CD14-positive monocyte (primary cell): ENCODE measurements around the gene ZBTB38. TPM values are rescaled to one million over a fixed set of nuclear protein-coding genes. Genes with fewer than 3 reads are reported as not detected.

Experiments
- DNase-seq, 3 donors: peaks; one replicate each; pipeline ENCODE4 v3.0.0-alpha.2; 2011 to 2022
- H2AFZ ChIP-seq: 2 replicates; pipeline ENCODE4 v1.6.0; 2012; ENCODE audit warnings: mild to moderate bottlenecking, low read depth, low read length, inconsistent platforms; ENCODE audit not compliant: insufficient read depth, poor library complexity, severe bottlenecking
- H3K27ac ChIP-seq, 2 donors: 1 replicate in 1 of 2; 2 replicates in 1 of 2; pipeline ENCODE4 v1.5.1; 2012 to 2013; ENCODE audit warnings: low read length in 2 of 2, control low read depth in 1 of 2, inconsistent platforms in 1 of 2, low read depth in 1 of 2, mild to moderate bottlenecking in 1 of 2
- H3K27me3 ChIP-seq, 2 donors: one replicate each; pipeline versions ENCODE4 v1.6.0 to v1.6.1; 2011 to 2013; ENCODE audit warnings: low read length in 2 of 2; ENCODE audit not compliant: control insufficient read depth in 2 of 2, insufficient read depth in 2 of 2
- H3K36me3 ChIP-seq, 2 donors: replicated peaks in 1 of 2; 1 replicate in 1 of 2; 2 replicates in 1 of 2; pipeline versions ENCODE4 v1.5.1 to v1.6.1; 2012 to 2013; ENCODE audit warnings: low read length in 2 of 2, control low read depth in 1 of 2, inconsistent platforms in 1 of 2, mild to moderate bottlenecking in 1 of 2; ENCODE audit not compliant: insufficient read depth in 2 of 2, control insufficient read depth in 1 of 2
- H3K4me1 ChIP-seq, 2 donors: 1 replicate in 1 of 2; 2 replicates in 1 of 2; pipeline versions ENCODE4 v1.5.1 to v1.6.1; 2012 to 2013; ENCODE audit warnings: low read length in 2 of 2, control low read depth in 1 of 2, inconsistent platforms in 1 of 2, mild to moderate bottlenecking in 1 of 2, moderate library complexity in 1 of 2; ENCODE audit not compliant: insufficient read depth in 2 of 2, control insufficient read depth in 1 of 2
- H3K4me2 ChIP-seq: replicated peaks from 2 replicates; pipeline ENCODE3; 2012; ENCODE audit warnings: low read length, moderate library complexity, mild to moderate bottlenecking; ENCODE audit not compliant: poor library complexity, severe bottlenecking; ENCODE audit errors: extremely low read depth
- H3K4me3 ChIP-seq, 3 experiments: fragments of 200-600 bp in 1 of 3; sonication (generic) in 1 of 3; replicated peaks in 1 of 3; 1 replicate in 2 of 3; 2 replicates in 1 of 3; pipeline ENCODE4 v1.5.1; 2011 to 2013; ENCODE audit warnings: low read length in 3 of 3, mild to moderate bottlenecking in 3 of 3, control low read depth in 2 of 3, low read depth in 2 of 3, inconsistent platforms in 1 of 3, moderate library complexity in 1 of 3
- H3K79me2 ChIP-seq: 2 replicates; pipeline ENCODE4 v1.6.0; 2012; ENCODE audit warnings: mild to moderate bottlenecking, control low read depth, inconsistent platforms, low read length, moderate library complexity; ENCODE audit not compliant: insufficient read depth
- H3K9ac ChIP-seq: 2 replicates; pipeline ENCODE4 v1.6.0; 2017; ENCODE audit warnings: low read length, mild to moderate bottlenecking; ENCODE audit not compliant: insufficient read depth, poor library complexity, severe bottlenecking
- H3K9me3 ChIP-seq, 2 donors: replicated peaks in 1 of 2; 1 replicate in 1 of 2; 2 replicates in 1 of 2; pipeline versions ENCODE4 v1.5.1 to v1.6.1; 2012 to 2013; ENCODE audit warnings: low read length in 2 of 2, control low read depth in 1 of 2; ENCODE audit not compliant: control insufficient read depth in 1 of 2, insufficient read depth in 1 of 2
- H4K20me1 ChIP-seq: 2 replicates; pipeline ENCODE4 v1.6.0; 2012; ENCODE audit warnings: mild to moderate bottlenecking, low read length, control low read depth, moderate library complexity; ENCODE audit not compliant: insufficient read depth
- H3K27ac Mint-ChIP-seq, 7 donors: one replicate each; pipeline ENCODE4 v1.8.0; 2020; ENCODE audit warnings: mild to moderate bottlenecking in 7 of 7, mixed read lengths in 7 of 7, moderate library complexity in 6 of 7, inconsistent platforms in 2 of 7
- H3K27me3 Mint-ChIP-seq, 3 donors: one replicate each; pipeline ENCODE4 v1.8.0; 2021 to 2022; ENCODE audit warnings: low read depth in 3 of 3, mild to moderate bottlenecking in 3 of 3, mixed read lengths in 3 of 3, moderate library complexity in 3 of 3, inconsistent platforms in 1 of 3
- H3K36me3 Mint-ChIP-seq, 2 donors: one replicate each; pipeline ENCODE4 v1.8.0; 2020; ENCODE audit warnings: mixed read lengths in 2 of 2, inconsistent platforms in 1 of 2, mild to moderate bottlenecking in 1 of 2
- H3K4me1 Mint-ChIP-seq: one replicate; pipeline ENCODE4 v1.8.0; 2020; ENCODE audit warnings: mild to moderate bottlenecking, mixed read lengths
- H3K4me3 Mint-ChIP-seq, 2 donors: one replicate each; pipeline ENCODE4 v1.8.0; 2020; ENCODE audit warnings: mild to moderate bottlenecking in 2 of 2, mixed read lengths in 2 of 2, moderate library complexity in 1 of 2
- H3K9me3 Mint-ChIP-seq, 7 donors: one replicate each; pipeline ENCODE4 v1.8.0; 2020 to 2022; ENCODE audit warnings: mixed read lengths in 7 of 7, mild to moderate bottlenecking in 6 of 7, moderate library complexity in 6 of 7, inconsistent platforms in 2 of 7
- CTCF ChIP-seq: fragments of 200-600 bp; IDR thresholded peaks from one replicate; pipeline ENCODE4 v1.8.0; 2022; ENCODE audit warnings: antibody characterized with exemption, mild to moderate bottlenecking
- WGBS: methylation state at CpG from one replicate; pipeline ENCODE4 v1.1.5; 2013; ENCODE audit warnings: missing lambda C conversion rate; ENCODE audit not compliant: insufficient coverage; 5-methylcytosine and 5-hydroxymethylcytosine counted together
- intact Hi-C, 2 donors: fragments of 100-400 bp; cut with micrococcal nuclease; formaldehyde crosslinking; loops; one replicate each; pipeline versions ENCODE4 v1.15.0 to v1.15.1; 2023
- polyA plus RNA-seq, 3 donors: library from polyadenylated mRNA; depleted of rRNA in 1 of 3; unstranded in 2 of 3; stranded (reverse) in 1 of 3; fragments of 300-500 nt in 2 of 3; fragments of >200 nt in 1 of 3; fragmentation: Illumina TruSeq in 2 of 3; gene quantifications; 1 replicate in 2 of 3; 2 replicates in 1 of 3; pipeline ENCODE4 v1.2.3, GENCODE V29; 2012 to 2021

ZBTB38 gene
- polyA plus RNA-seq, 3 donors = 3.9 to 28.5 (median 19.0) TPM

GRCh38 chr3:141346007-141346406 is 22.3 kb upstream of the ZBTB38 start:
- no peak for TF ChIP-seq CTCF
- Histone ChIP-seq H3K27ac (no peak overlapping the region), H3K9me3 (no peaks in the 10 kb centered on the region), H3K27me3 (no peaks in the 10 kb centered on the region), H3K4me3 (no peak overlapping the region), H3K9ac (no peak overlapping the region), H3K4me2 (peak overlapping the region; percentile 58), H3K36me3 (no peaks in the 10 kb centered on the region), H3K4me1 (peaks cover 6 to 8% of the 10 kb centered on the region in 2 donors), H2AFZ (no peak overlapping the region), H4K20me1 (no peaks in the 10 kb centered on the region), H3K79me2 (no peaks in the 10 kb centered on the region)
- DNase-seq = no peak
- Mint-ChIP-seq H3K9me3 (peaks cover 0 to 9% (median 4%) of the 10 kb centered on the region in 7 donors), H3K4me3 (no peak overlapping the region), H3K27me3 (peaks cover 0 to 5% (median 2%) of the 10 kb centered on the region in 3 donors), H3K36me3 (no peaks in the 10 kb centered on the region), H3K4me1 (peaks cover 9% of the 10 kb centered on the region), H3K27ac (no peak overlapping the region)
- WGBS = 57% methylated on average over 1 of the region's 4 CpGs
- intact Hi-C loops = no loop called here

- Mint-ChIP-seq H3K27me3 (peaks cover 0 to 3% (median 2%) of the 10 kb centered on the region in 3 donors), H3K4me3 (peak overlapping the region; percentile 58 to 75), H3K27ac (peak overlapping the region in 3 of 7 donors; percentile 48 to 78 (median 55)), H3K9me3 (peaks cover 0 to 9% (median 4%) of the 10 kb centered on the region in 7 donors), H3K36me3 (no peaks in the 10 kb centered on the region), H3K4me1 (peaks cover 9% of the 10 kb centered on the region)
- no CpG with 5 or more reads among the region's 5 CpGs for WGBS
- H2AFZ ChIP-seq = peak overlapping the region; percentile 68
- H3K9ac ChIP-seq = no peak overlapping the region
- H3K4me2 ChIP-seq = peak overlapping the region; percentile 58
- no peaks in the 10 kb centered on the region for H3K36me3 ChIP-seq
- H3K4me1 ChIP-seq = peaks cover 6 to 8% of the 10 kb centered on the region in 2 donors
- H3K79me2 ChIP-seq = no peaks in the 10 kb centered on the region
- peak in 2 of 3 donors; percentile 10 to 18 for DNase-seq
- no peaks in the 10 kb centered on the region for H3K9me3 ChIP-seq
- H3K27ac ChIP-seq = peak overlapping the region in 1 of 2 donors; percentile 42
- no peak for TF ChIP-seq CTCF
- H3K4me3 ChIP-seq = peak overlapping the region in 1 of 3 experiments; percentile 40
- H4K20me1 ChIP-seq = no peaks in the 10 kb centered on the region
- intact Hi-C loops = no loop called here
- no peaks in the 10 kb centered on the region for H3K27me3 ChIP-seq
Observed at GRCh38 chr3:141346418-141346817, 21.9 kb upstream of the ZBTB38 start.
